Spleen (tissue), 7 donors: ENCODE results near the gene TLK1.

ENCODE experiments used
- POLR2A ChIP-seq, 3 donors: fragments of 450-650 bp; IDR thresholded peaks; one replicate each; pipeline ENCODE4 v1.5.1; 2017; ENCODE audit warnings: antibody characterized with exemption in 3 of 3, mild to moderate bottlenecking in 1 of 3
- TF ChIP-seq, protein P1 (sequence below), 11 experiments: fragments of 200-600 bp in 7 of 11; fragments of 450-650 bp in 4 of 11; sonication (generic) in 4 of 11; IDR thresholded peaks in 8 of 11; conservative IDR thresholded peaks in 3 of 11; 1 replicate in 7 of 11; 2 replicates in 4 of 11; pipeline versions ENCODE4 v1.4.0 to v1.8.0; 2016 to 2021; ENCODE audit warnings: antibody characterized with exemption in 11 of 11, inconsistent platforms in 4 of 11, mild to moderate bottlenecking in 1 of 11
- donor health status: DM: no; HTN: no; CAD: no; lungs with moderate emphysema.
- donor health status: DM: no; HTN: no; CAD: no.
- donor health status: DM: no; HTN: no; CAD: no.

DNA sequence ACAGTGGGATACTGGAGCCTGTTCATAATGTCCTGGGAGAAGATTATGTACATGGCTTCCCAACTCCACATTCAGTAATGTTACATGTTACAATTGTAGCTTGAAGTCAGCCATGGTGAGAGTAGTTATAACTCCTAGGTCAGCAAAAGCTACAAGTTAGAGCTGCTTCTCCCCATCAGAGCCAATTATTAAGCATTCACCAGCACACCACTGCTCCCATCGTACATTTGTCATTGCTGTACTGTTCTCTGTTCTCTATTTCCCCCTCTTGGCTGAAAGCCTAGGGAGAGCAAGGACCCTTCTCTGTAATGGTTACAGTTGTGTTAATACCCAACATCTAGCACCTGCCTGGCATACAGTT is 5.3 kb upstream of the TLK1 start:
- TF ChIP-seq, protein P1, sequence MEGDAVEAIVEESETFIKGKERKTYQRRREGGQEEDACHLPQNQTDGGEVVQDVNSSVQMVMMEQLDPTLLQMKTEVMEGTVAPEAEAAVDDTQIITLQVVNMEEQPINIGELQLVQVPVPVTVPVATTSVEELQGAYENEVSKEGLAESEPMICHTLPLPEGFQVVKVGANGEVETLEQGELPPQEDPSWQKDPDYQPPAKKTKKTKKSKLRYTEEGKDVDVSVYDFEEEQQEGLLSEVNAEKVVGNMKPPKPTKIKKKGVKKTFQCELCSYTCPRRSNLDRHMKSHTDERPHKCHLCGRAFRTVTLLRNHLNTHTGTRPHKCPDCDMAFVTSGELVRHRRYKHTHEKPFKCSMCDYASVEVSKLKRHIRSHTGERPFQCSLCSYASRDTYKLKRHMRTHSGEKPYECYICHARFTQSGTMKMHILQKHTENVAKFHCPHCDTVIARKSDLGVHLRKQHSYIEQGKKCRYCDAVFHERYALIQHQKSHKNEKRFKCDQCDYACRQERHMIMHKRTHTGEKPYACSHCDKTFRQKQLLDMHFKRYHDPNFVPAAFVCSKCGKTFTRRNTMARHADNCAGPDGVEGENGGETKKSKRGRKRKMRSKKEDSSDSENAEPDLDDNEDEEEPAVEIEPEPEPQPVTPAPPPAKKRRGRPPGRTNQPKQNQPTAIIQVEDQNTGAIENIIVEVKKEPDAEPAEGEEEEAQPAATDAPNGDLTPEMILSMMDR (IDR thresholded peaks at IDR 0.05 in 8 of 11, conservative IDR thresholded peaks at IDR 0.05 in 3 of 11) = no peak
- no peak for TF ChIP-seq POLR2A (IDR thresholded peaks at IDR 0.05)
